Effector memory CD4-positive, alpha-beta T cell (primary cell): ENCODE results near the gene LSM14A.
"Not testable (repeated sequence)": the region's sequence is repeated elsewhere in the genome, so short reads cannot be mapped to it uniquely, and the experiment has no call there.

Experiments
- DNase-seq, 3 donors: peaks; one replicate each; pipeline ENCODE4 v3.0.0-alpha.2; 2020
- H3K27ac ChIP-seq: 2 replicates; pipeline ENCODE4 v1.7.0; 2013; ENCODE audit warnings: mild to moderate bottlenecking, low read length, moderate library complexity; ENCODE audit not compliant: insufficient read depth, poor library complexity, severe bottlenecking
- H3K27me3 ChIP-seq: replicated peaks from 2 replicates; pipeline ENCODE4 v1.7.0; 2013; ENCODE audit warnings: mild to moderate bottlenecking, low read length; ENCODE audit not compliant: insufficient read depth, control insufficient read depth, poor library complexity, severe bottlenecking
- H3K36me3 ChIP-seq: 2 replicates; pipeline ENCODE4 v1.7.0; 2013; ENCODE audit warnings: mild to moderate bottlenecking, low read length, moderate library complexity; ENCODE audit not compliant: control insufficient read depth, insufficient read depth
- H3K4me1 ChIP-seq: 2 replicates; pipeline ENCODE4 v1.7.0; 2013; ENCODE audit warnings: low read length, mild to moderate bottlenecking; ENCODE audit not compliant: control insufficient read depth, insufficient read depth, poor library complexity, severe bottlenecking
- H3K4me3 ChIP-seq: 2 replicates; pipeline ENCODE4 v1.7.0; 2013; ENCODE audit warnings: low read length, low read depth, mild to moderate bottlenecking; ENCODE audit not compliant: insufficient read depth, poor library complexity, severe bottlenecking
- H3K9me3 ChIP-seq: 2 replicates; pipeline ENCODE4 v1.7.0; 2013; ENCODE audit warnings: mild to moderate bottlenecking, low read length, moderate library complexity; ENCODE audit not compliant: control insufficient read depth

Gene LSM14A

GRCh38 chr19:34155686-34156085 lies 16.6 kb upstream of the LSM14A start:
- no peaks in the 10 kb centered on the region for H3K36me3 ChIP-seq
- no peak overlapping the region for H3K27ac ChIP-seq
- H3K27me3 ChIP-seq: no peaks in the 10 kb centered on the region
- no peaks in the 10 kb centered on the region for H3K9me3 ChIP-seq
- no peaks in the 10 kb centered on the region for H3K4me1 ChIP-seq
- no peak overlapping the region for H3K4me3 ChIP-seq
- no peak for DNase-seq

DNA sequence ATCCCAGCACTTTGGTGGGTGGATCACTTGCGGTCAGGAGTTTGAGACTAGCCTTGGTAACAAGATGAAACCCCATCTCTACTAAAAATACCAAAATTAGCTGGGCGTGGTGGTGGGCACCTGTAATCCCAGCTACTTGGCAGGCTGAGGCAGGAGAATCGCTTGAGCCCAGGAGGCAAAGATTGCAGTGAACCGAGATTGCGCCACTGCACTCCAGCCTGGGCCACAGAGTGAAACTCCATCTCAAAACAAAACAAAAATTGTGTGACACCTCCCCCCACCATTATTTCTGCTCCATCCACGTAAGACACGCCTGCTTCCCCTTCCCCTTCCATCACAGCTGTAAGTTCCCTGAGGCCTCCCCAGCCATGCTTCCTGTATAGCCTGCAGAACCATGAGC lies 13.3 kb upstream of the LSM14A start:
- H3K36me3 ChIP-seq, H3K27ac ChIP-seq, H3K27me3 ChIP-seq, DNase-seq, H3K4me3 ChIP-seq, H3K9me3 ChIP-seq, H3K4me1 ChIP-seq: not testable (repeated sequence)

DNA sequence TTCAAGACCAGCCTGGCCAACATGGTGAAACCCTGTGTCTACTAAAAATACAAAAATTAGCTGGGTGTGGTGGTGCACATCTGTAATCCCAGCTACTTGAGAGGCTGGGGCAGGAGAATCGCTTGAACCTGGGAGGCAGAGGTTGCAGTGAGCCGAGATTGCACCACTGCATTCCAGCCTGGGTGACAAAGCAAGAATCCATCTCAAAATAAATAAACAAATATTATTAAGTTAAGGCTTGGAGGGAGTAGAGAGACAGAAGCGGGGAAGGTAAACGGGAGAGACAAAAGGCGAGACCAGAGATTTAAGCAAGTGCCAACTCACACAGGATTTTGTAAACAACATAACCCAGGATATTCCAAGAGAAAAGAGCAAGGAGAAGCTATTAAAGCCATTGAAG lies 12.8 kb upstream of the LSM14A start:
- H3K27ac ChIP-seq, H3K4me1 ChIP-seq, H3K4me3 ChIP-seq, H3K9me3 ChIP-seq, H3K36me3 ChIP-seq, DNase-seq, H3K27me3 ChIP-seq: not testable (repeated sequence)

GRCh38 chr19:34161902-34162301 lies 10.4 kb upstream of the LSM14A start:
- not testable (repeated sequence) for H3K36me3 ChIP-seq, H3K9me3 ChIP-seq, H3K4me3 ChIP-seq, DNase-seq, H3K27me3 ChIP-seq, H3K4me1 ChIP-seq, H3K27ac ChIP-seq

GRCh38 chr19:34165295-34165738 lies 7.0 kb upstream of the LSM14A start:
- no peak for DNase-seq
- no peaks in the 10 kb centered on the region for H3K27me3 ChIP-seq
- H3K27ac ChIP-seq: no peak overlapping the region
- no peaks in the 10 kb centered on the region for H3K9me3 ChIP-seq
- H3K36me3 ChIP-seq: no peaks in the 10 kb centered on the region
- H3K4me1 ChIP-seq: no peaks in the 10 kb centered on the region
- no peak overlapping the region for H3K4me3 ChIP-seq

DNA sequence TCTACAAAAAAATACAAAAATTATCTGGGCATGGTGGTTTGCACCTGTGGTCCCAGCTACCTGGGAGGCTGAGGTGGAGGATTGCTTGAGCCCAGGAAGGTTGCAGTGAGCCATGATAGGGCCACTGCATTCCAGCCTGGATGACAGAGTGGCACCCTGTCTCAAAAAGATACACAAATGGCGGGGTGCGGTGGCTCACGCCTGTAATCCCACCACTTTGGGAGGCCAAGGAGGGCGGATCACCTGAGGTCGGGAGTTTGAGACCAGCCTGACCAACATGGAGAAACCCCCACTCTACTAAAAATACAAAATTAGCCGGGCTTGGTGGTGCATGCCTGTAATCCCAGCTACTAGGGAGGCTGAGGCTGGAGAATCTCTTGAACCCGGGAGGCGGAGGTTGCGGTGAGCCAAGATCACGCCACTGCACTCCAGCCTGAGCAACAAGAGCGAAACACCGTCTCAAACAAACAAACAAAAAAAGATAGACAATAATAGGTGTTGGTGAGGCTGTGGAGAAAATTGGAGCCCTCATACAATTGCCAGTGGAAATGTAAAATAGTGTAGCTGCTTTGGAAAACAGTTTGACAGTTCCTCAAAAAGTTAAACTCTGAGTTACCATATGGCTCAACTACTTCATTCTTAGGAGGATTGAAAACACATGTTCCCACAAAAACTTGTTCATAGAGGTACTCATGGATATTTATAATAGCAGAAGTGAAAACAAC lies 2.7 kb upstream of the LSM14A start:
- H3K9me3 ChIP-seq, H3K27me3 ChIP-seq, H3K36me3 ChIP-seq, H3K27ac ChIP-seq, DNase-seq, H3K4me3 ChIP-seq: not testable (repeated sequence)
- H3K4me1 ChIP-seq: peaks cover 20% of the 10 kb centered on the region

DNA sequence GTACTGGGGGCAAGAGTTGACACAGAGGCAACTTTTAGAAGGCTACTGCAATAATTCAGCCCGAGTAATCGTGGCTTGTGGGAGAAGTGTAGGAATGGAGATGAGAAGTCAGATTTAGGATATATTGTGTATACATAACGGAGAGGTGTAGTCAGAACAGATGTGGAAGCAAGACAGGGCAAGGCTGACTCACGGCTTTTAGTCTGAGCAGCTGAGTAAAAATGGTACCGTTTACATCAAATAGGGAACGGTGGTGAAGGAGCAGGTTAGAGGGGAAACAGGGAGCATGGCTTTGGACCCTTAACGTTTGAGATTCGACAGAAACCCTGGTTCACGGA lies 796 bp upstream of the LSM14A start:
- H3K4me3 ChIP-seq: peak overlapping the region; percentile 70
- no peaks in the 10 kb centered on the region for H3K27me3 ChIP-seq
- peak overlapping the region; percentile 94 for H3K27ac ChIP-seq
- DNase-seq: no peak
- no peaks in the 10 kb centered on the region for H3K9me3 ChIP-seq
- H3K36me3 ChIP-seq: no peaks in the 10 kb centered on the region
- peaks cover 25% of the 10 kb centered on the region for H3K4me1 ChIP-seq

DNA sequence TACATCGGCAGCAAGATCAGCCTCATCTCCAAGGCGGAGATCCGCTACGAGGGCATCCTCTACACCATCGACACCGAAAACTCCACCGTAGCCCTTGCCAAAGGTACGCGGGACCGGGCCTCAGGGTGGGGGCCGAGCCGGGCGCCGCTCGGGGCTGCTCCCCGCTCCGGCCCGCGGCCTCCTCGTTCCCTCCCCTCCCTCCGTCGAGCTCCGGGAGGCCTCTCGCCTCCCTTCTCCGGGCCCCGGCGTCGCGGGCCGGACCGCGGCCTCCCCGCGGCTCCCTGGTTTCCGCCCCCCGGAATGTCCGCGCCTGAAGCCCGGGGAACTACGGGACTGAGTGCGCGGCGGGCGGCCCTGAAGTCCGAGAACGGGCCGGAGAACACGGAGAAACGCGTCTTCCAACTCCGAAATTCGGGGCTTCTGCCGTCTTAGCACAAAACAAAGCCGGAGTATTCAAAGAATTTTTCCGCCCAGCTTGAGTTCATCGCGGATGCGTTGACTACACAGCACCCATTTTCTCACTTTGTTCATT lies 423 bp downstream of the LSM14A start:
- Histone ChIP-seq H3K27me3 (no peaks in the 10 kb centered on the region), H3K36me3 (no peaks in the 10 kb centered on the region), H3K4me3 (peak overlapping the region; percentile 92), H3K27ac (peak overlapping the region; percentile 96), H3K9me3 (no peaks in the 10 kb centered on the region), H3K4me1 (peaks cover 37% of the 10 kb centered on the region)
- DNase-seq: no peak

DNA sequence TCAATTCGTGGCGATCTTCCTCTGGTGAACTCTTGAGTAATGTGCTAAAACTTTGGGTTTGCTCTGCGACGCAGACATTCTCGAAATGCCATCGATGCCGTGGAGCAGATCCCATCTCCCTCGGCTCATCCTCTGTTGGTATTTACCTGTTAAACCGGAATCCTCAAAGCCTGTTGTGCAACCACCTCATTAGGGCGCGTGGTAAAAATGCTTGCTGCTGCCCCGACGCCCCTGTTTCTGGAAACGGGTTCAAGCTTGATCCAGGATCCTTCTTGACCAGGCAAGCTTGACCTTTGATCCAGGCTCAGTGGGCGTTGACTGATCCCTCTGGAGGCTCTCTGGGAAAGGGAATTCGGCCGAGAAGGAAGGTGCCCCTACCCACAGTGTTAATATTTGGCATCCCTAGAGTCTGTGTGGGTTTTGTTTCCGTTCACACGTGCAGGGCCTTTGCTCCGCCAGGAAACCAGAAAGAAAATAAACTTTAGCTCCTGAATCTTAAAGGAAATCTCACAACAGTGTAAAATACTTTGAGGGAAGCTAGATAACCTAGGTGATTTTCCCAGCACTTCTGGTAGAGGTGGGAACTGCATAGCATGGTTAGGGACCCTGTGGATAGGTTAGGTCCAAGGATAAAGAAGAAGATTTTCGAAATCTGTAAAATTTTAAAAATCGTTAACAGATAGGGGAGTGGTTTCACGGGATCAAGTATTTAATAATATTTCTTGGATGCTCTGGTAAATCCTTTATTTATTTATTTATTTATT lies 1.1 kb downstream of the LSM14A start:
- H3K27ac ChIP-seq: peak overlapping the region; percentile 96
- peak in 1 of 3 donors; percentile 5 for DNase-seq
- H3K9me3 ChIP-seq: no peaks in the 10 kb centered on the region
- H3K4me3 ChIP-seq: peak overlapping the region; percentile 92
- H3K4me1 ChIP-seq: peaks cover 42% of the 10 kb centered on the region
- H3K36me3 ChIP-seq: no peaks in the 10 kb centered on the region
- no peaks in the 10 kb centered on the region for H3K27me3 ChIP-seq

- H3K9me3 ChIP-seq, DNase-seq, H3K27me3 ChIP-seq, H3K36me3 ChIP-seq: not testable (repeated sequence)
- Histone ChIP-seq H3K4me1 (peaks cover 55% of the 10 kb centered on the region), H3K27ac (peak overlapping the region; percentile 96), H3K4me3 (peak overlapping the region; percentile 1)
Measured at GRCh38 chr19:34175173-34175572, 2.9 kb downstream of the LSM14A start.
